Neutrophil (primary cell): Measurements from ENCODE around the gene IFNGR1.

Experiments used
- H3K27ac ChIP-seq: fragments of 200-600 bp; sonication (generic); 2 replicates; pipeline ENCODE4 v1.5.1; 2016; ENCODE audit warnings: mild to moderate bottlenecking, moderate library complexity
- H3K27me3 ChIP-seq: fragments of 200-600 bp; sonication (generic); 2 replicates; pipeline ENCODE4 v1.6.0; 2016; ENCODE audit warnings: mild to moderate bottlenecking
- H3K36me3 ChIP-seq: fragments of 200-600 bp; sonication (generic); 2 replicates; pipeline ENCODE4 v1.5.1; 2017
- H3K4me1 ChIP-seq, 2 experiments: fragments of 200-600 bp in 1 of 2; sonication (generic) in 1 of 2; 1 replicate in 1 of 2; 2 replicates in 1 of 2; pipeline versions ENCODE4 v1.5.1 to v1.6.1; 2013 to 2016; ENCODE audit warnings: low read depth in 1 of 2, low read length in 1 of 2, mild to moderate bottlenecking in 1 of 2, moderate library complexity in 1 of 2; ENCODE audit not compliant: control insufficient read depth in 1 of 2, insufficient read depth in 1 of 2
- H3K4me3 ChIP-seq, 2 experiments: fragments of 200-600 bp in 1 of 2; sonication (generic) in 1 of 2; 1 replicate in 1 of 2; 2 replicates in 1 of 2; pipeline ENCODE4 v1.5.1; 2013 to 2016; ENCODE audit warnings: low read depth in 1 of 2, low read length in 1 of 2, mild to moderate bottlenecking in 1 of 2, moderate library complexity in 1 of 2
- H3K9me3 ChIP-seq: fragments of 200-600 bp; sonication (generic); 2 replicates; pipeline ENCODE4 v1.5.1; 2016
- CTCF ChIP-seq: fragments of 200-600 bp; sonication (generic); IDR thresholded peaks from 2 replicates; pipeline ENCODE4 v1.5.1; 2016; ENCODE audit warnings: antibody characterized with exemption

The IFNGR1 gene

DNA sequence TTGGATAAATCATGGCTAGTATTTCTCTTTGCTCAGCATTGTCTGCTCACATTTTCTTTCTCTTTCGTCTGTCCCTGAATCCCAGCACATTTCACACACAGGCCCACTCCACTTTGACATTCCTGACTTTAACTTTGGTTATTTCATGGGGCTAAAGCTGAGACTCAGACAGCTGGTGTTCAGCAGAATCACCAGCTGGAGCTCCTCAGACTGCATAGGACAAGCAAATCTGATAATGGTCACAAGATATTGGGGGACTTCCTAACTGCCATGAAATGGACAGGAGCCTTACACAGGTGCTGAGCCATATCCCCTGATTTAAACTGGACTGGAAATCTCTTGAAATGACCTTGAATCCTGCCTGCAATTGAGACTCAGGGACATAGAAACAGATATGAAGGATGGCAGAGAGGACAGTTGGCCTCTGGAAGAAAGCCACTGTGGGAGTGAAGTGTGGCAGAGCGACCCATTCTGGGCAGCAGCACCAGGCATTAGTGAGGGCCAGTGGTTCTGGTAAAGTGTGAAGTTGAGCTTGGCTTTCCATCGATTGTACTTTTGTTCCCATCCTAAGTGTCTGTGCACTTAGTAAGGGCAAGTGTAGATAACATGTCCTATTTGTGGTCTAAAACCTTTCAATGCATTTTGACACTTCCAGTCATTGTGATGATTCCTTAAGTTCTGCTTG is 10.0 kb upstream of the IFNGR1 start:
- no peak overlapping the region for H3K4me3 ChIP-seq
- no peaks in the 10 kb centered on the region for H3K27me3 ChIP-seq
- no peaks in the 10 kb centered on the region for H3K36me3 ChIP-seq
- H3K9me3 ChIP-seq = no peaks in the 10 kb centered on the region
- TF ChIP-seq CTCF = no peak
- peak overlapping the region; percentile 94 for H3K27ac ChIP-seq
- H3K4me1 ChIP-seq = peaks cover 74 to 76% of the 10 kb centered on the region in 2 experiments

DNA sequence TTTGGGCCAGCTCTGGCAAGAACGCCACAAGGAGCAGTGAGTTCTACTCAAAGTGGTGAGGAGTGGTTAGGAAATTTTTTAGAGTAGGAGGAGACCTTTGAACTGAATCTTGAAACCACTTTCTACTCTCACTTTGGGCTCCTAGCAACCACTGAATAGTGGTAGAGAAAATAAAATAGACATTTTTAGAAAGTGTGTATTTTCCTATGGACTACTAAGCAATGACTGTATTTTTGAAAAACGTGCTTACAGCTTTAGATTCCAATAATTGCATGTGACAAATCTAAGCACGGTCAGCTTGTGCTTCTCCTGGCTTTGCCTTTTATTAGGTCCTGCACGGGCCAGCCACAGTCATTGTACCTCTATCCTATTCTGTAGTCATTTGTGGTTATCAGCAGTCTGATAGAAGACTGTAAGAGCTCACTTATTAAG is 8.7 kb upstream of the IFNGR1 start:
- H3K9me3 ChIP-seq = no peaks in the 10 kb centered on the region
- no peaks in the 10 kb centered on the region for H3K36me3 ChIP-seq
- no peak overlapping the region for H3K4me3 ChIP-seq
- peaks cover 74 to 76% of the 10 kb centered on the region in 2 experiments for H3K4me1 ChIP-seq
- TF ChIP-seq CTCF = no peak
- H3K27ac ChIP-seq = no peak overlapping the region
- H3K27me3 ChIP-seq = no peaks in the 10 kb centered on the region

- Histone ChIP-seq H3K4me1 (peaks cover 74 to 76% of the 10 kb centered on the region in 2 experiments), H3K27me3 (no peaks in the 10 kb centered on the region), H3K9me3 (no peaks in the 10 kb centered on the region), H3K4me3 (no peak overlapping the region), H3K36me3 (no peaks in the 10 kb centered on the region), H3K27ac (peak overlapping the region; percentile 100)
- no peak for TF ChIP-seq CTCF
These were observed 7.5 kb upstream of the IFNGR1 start for GRCh38 chr6:137226697-137227096.

DNA sequence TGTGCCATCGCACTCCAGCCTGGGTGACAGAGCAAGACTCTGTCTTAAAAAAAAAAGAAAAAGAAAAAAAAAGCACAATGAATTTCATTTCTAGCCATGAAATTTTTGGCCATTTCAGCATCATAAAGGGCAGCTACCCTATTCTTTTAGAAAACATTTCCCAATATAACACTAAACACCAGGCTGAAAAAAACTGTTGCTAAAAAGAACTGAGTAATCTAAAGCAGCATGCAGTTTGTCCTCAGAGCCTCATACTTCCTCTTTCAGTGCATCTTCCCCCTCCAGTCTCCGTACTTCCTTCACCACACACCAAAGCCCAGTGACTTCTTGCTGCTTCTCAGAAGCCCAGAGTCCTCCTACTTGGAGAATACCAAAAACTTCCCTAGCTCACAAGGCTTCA is 5.6 kb upstream of the IFNGR1 start:
- H3K27ac ChIP-seq = peak overlapping the region; percentile 100
- no peaks in the 10 kb centered on the region for H3K36me3 ChIP-seq
- TF ChIP-seq CTCF = peak; percentile 42
- peaks cover 74 to 76% of the 10 kb centered on the region in 2 experiments for H3K4me1 ChIP-seq
- H3K9me3 ChIP-seq = no peaks in the 10 kb centered on the region
- no peaks in the 10 kb centered on the region for H3K27me3 ChIP-seq
- peak overlapping the region in 1 of 2 experiments; percentile 92 for H3K4me3 ChIP-seq

DNA sequence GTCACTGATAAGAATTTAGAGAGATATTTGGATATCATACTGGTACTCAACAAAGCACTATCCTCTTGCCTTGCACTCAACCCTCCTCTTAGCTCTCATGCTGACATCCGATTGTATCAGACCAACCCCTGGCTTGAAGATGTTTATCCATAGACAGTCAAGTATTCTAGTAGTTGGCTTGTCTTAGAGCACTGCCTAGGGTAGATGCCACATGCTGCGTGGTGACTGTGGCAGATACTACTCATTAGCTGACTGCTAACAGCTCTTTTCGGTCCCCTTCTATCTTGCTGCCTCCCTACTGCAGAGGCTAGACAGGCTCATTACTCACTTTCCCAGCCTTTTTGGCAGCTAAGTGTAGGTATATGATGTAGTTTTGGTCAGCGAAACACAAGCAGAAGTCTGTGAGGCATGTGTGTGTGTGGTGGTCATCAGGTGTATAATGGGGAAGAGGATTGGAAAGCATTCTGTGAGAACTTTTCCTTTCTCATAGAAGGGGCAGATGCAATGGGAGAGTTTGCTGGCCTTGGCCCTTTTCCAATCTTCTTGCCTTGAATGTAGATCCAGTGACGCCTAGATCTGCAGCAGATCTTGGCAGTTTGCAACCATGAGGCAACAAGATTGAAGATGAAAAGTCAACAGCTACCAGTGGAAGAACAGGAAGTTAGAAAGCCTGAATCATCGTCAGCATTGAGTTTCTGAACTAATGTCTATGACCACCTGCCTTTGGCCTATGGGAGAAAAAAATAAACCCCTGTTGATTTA is 4.4 kb upstream of the IFNGR1 start:
- peak overlapping the region; percentile 100 for H3K27ac ChIP-seq
- H3K27me3 ChIP-seq = no peaks in the 10 kb centered on the region
- TF ChIP-seq CTCF = peak; percentile 32
- H3K36me3 ChIP-seq = no peaks in the 10 kb centered on the region
- peaks cover 74 to 75% of the 10 kb centered on the region in 2 experiments for H3K4me1 ChIP-seq
- H3K4me3 ChIP-seq = peak overlapping the region; percentile 44 to 92
- H3K9me3 ChIP-seq = no peaks in the 10 kb centered on the region
